ENCODE results near the gene MYCT1.

MYCT1 gene

GRCh38 chr6:152723398-152723797 is 25.7 kb downstream of the MYCT1 start:
- DNase-seq, result no peak

DNA sequence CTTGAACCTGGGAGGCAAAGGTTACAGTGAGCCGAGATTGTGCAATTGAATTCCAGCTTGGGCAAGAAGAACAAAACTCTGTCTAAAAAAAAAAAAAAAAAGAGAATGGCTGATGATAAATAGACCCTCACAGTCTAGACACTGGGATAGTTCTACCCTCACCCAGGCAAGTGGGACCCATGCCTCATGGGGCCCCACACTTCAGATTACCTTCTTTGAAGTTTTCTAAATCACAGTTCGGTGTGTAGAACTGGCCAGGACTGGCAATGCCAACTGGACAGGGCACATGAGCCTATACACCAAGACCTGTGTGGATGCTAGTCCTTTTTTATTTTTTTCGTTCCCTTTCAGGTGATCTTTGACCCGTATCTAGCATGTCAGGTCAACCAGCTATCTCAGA is 28.6 kb downstream of the MYCT1 start:
- DNase-seq, result no peak

DNA sequence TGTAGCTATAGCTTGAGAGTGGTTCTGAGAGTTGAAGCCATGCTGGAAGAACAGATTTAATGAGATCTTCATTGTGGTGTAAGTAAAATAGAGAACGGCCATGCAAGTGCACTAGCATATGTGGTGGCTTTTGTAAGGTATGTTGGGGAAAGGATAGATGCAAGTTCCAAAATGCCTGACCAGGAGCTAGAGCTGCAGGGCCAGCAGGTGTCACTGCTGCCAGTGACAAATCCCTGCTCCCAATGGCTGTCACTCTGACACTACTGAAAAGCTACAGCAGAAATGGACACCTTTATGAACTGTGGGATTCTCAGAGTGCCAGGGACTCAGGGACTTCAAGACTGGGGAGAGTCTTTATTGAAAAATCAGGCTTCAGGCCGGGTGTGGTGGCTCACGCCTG is 29.8 kb downstream of the MYCT1 start:
- DNase-seq, result no peak

DNA sequence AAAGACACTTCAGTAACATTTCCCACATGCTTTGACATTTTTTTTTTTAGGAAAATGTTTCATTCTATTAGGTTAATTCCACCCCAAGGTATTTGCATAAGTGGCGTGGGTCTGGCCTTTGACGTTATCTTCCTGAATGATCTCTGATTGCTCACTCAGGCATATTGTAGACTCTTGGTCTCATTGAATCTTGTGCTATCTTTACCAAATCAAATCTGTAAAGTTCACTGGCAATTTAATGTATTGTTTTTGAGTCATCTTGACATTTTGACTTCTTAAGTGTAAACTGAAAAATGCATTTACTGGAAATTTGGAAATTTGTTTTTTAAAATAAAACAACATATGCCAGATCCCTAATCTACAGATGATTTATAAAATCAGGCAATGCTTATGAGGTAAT is 36.9 kb downstream of the MYCT1 start:
- no peak for DNase-seq

GRCh38 chr6:152736687-152737273 is 39.1 kb downstream of the MYCT1 start:
- no peak for DNase-seq

GRCh38 chr6:152745509-152746171 is 47.9 kb downstream of the MYCT1 start:
- DNase-seq, result no peak

DNA sequence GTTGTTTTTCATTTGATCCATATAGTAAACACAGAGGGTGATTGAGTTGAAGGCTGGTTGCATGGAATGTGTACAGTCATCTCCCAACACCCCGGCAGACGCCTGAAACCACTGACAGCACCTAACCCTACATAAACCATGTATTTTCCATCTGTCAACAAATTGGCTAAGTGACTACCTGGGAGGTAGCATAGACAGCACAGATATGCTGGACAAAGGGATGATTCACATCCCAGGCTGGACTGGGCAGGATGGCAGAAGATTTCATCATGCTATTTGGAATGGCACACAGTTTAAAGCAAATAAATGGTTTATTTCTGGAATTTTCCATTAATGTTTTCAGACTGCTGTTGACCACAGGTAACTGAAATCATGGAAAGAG is 48.5 kb downstream of the MYCT1 start:
- no peak for DNase-seq

DNA sequence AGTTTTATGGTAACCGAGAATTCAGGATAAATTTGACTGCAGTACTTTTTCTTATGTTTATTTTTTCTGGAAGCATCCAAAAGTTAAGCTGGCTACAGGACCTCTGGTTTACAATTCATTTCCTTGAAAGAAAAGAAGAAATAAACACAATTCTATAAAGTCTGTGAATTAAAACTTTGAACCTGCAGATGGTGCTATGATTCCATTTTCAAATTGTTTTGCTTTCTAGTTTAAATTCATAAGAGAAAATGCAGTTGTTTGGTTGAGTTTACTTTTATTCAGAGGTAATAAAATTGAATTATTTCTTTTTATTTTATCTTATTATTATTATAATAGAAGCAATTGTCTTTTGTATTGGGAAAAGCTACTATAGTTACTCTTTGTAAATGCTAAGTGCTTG is 51.1 kb downstream of the MYCT1 start:
- DNase-seq, result no peak

GRCh38 chr6:152749336-152749735 is 51.6 kb downstream of the MYCT1 start:
- DNase-seq, result no peak

- DNase-seq, result no peak
Observed at GRCh38 chr6:152750694-152751093, 53.0 kb downstream of the MYCT1 start, which contains the start of gene VIP. TSS of gene VIP (plus strand) at chr6:152750797. CDS start at chr6:152752178, 1,381 bp downstream.

- DNase-seq, result no peak
Observed at GRCh38 chr6:152765331-152765730, 67.6 kb downstream of the MYCT1 start.

GRCh38 chr6:152769159-152769558 is 71.5 kb downstream of the MYCT1 start:
- DNase-seq, result no peak

- no peak for DNase-seq
Observed at GRCh38 chr6:152769993-152770392, 72.3 kb downstream of the MYCT1 start.

DNA sequence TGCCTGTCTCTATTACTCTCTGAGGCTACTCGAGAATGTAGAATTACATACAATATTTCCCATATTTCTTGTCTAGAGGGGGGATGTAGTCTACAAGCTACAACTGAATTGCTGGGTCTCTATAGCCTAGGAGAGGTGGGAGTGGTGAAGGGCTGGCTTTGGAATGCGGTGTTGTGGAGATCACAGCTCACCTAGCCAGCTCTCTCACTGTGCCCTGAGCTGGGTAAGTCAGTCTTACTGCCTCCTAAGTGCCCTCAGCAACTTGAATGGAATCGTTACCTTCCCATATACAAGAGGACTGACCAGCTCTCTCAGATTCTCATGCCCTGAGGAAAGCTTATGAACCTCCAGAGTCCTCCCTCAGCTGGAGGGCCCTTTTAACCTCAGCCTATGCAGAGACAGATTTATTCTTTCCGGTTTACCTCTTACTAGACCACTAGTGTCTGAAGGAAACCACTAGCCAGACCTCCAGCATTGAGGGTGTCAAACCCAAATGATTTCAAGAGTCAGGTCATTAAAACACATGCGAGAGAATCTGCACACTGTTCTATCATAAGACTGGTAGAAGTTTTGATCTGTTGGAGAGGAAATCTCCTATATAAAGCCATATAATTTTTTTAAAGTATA is 73.5 kb downstream of the MYCT1 start:
- no peak for DNase-seq

All from central memory CD4-positive, alpha-beta T cell (primary cell).